H9 (cell line): ENCODE results near the gene KCNH2. TPM values are rescaled to one million over a fixed set of nuclear protein-coding genes. Genes with fewer than 3 reads are reported as not detected.
A peak's percentile ranks its signal among the peaks of the same experiment; 100 is the strongest.

Experiments used
- DNase-seq: peaks from one replicate; pipeline ENCODE4 v3.0.0-alpha.2; 2017
- H2AFZ ChIP-seq: one replicate; pipeline ENCODE4 v1.6.1; 2013; ENCODE audit warnings: mild to moderate bottlenecking, low read length, control low read depth, moderate library complexity
- H2AK5ac ChIP-seq: 2 replicates; pipeline ENCODE4 v1.6.1; 2013; ENCODE audit warnings: low read length, control low read depth, mixed read lengths; ENCODE audit not compliant: insufficient read length
- H2BK120ac ChIP-seq: one replicate; pipeline ENCODE4 v1.6.1; 2013; ENCODE audit warnings: low read depth, mild to moderate bottlenecking, low read length, control low read depth, inconsistent platforms; ENCODE audit not compliant: poor library complexity, severe bottlenecking
- H2BK12ac ChIP-seq: 2 replicates; pipeline ENCODE4 v1.6.1; 2013; ENCODE audit warnings: low read length, control low read depth, mixed read lengths, low read depth; ENCODE audit not compliant: insufficient read length
- H2BK15ac ChIP-seq: 2 replicates; pipeline ENCODE4 v1.6.1; 2013; ENCODE audit warnings: low read depth, low read length, control low read depth
- H2BK20ac ChIP-seq: one replicate; pipeline ENCODE4 v1.6.1; 2013; ENCODE audit warnings: low read depth, mild to moderate bottlenecking, low read length, control low read depth, inconsistent platforms; ENCODE audit not compliant: poor library complexity, severe bottlenecking
- H2BK5ac ChIP-seq: 2 replicates; pipeline ENCODE4 v1.6.1; 2013; ENCODE audit warnings: low read length, control low read depth, mixed read lengths; ENCODE audit not compliant: insufficient read length
- H3K14ac ChIP-seq: 2 replicates; pipeline ENCODE4 v1.6.1; 2013; ENCODE audit warnings: low read length, control low read depth; ENCODE audit not compliant: insufficient read depth
- H3K18ac ChIP-seq: 2 replicates; pipeline ENCODE4 v1.6.1; 2013; ENCODE audit warnings: low read depth, mild to moderate bottlenecking, mixed read lengths, low read length, control low read depth; ENCODE audit not compliant: insufficient read length
- H3K23ac ChIP-seq: 2 replicates; pipeline ENCODE4 v1.6.1; 2013; ENCODE audit warnings: low read length, control low read depth, mixed read lengths, low read depth; ENCODE audit not compliant: insufficient read length
- H3K23me2 ChIP-seq: 2 replicates; pipeline ENCODE4 v1.6.1; 2013; ENCODE audit warnings: low read depth, mild to moderate bottlenecking, mixed read lengths, low read length, control low read depth; ENCODE audit not compliant: insufficient read length, poor library complexity, severe bottlenecking
- H3K27ac ChIP-seq: 2 replicates; pipeline ENCODE4 v1.5.1; 2013; ENCODE audit warnings: low read length, control low read depth, mixed read lengths, low read depth; ENCODE audit not compliant: insufficient read length
- H3K27me3 ChIP-seq: 2 replicates; pipeline ENCODE4 v1.6.1; 2013; ENCODE audit warnings: low read length, control low read depth, inconsistent platforms; ENCODE audit not compliant: insufficient read depth
- H3K4ac ChIP-seq: 2 replicates; pipeline ENCODE4 v1.6.1; 2013; ENCODE audit warnings: low read depth, mild to moderate bottlenecking, control low read depth, inconsistent platforms, low read length, moderate library complexity
- H3K4me1 ChIP-seq: 2 replicates; pipeline ENCODE4 v1.6.1; 2013; ENCODE audit warnings: low read length, control low read depth, inconsistent platforms; ENCODE audit not compliant: insufficient read depth
- H3K4me2 ChIP-seq: 2 replicates; pipeline ENCODE4 v1.6.1; 2013; ENCODE audit warnings: low read length, control low read depth, mixed read lengths; ENCODE audit not compliant: insufficient read length, insufficient read depth
- H3K56ac ChIP-seq: 2 replicates; pipeline ENCODE4 v1.6.1; 2013; ENCODE audit warnings: low read depth, mild to moderate bottlenecking, mixed read lengths, low read length, control low read depth; ENCODE audit not compliant: insufficient read length
- H3K79me1 ChIP-seq: 2 replicates; pipeline ENCODE4 v1.6.1; 2013; ENCODE audit warnings: low read depth, mild to moderate bottlenecking, moderate library complexity, low read length, control low read depth, inconsistent platforms; ENCODE audit not compliant: insufficient read depth, poor library complexity, severe bottlenecking
- H3K79me2 ChIP-seq: 2 replicates; pipeline ENCODE4 v1.6.1; 2013; ENCODE audit warnings: low read length, control low read depth, inconsistent platforms; ENCODE audit not compliant: insufficient read depth
- H3K9ac ChIP-seq: 2 replicates; pipeline ENCODE4 v1.6.1; 2013; ENCODE audit warnings: low read length, control low read depth, mixed read lengths; ENCODE audit not compliant: insufficient read length; ENCODE audit errors: extremely low read depth
- H3K9me3 ChIP-seq: one replicate; pipeline ENCODE4 v1.6.1; 2013; ENCODE audit warnings: low read depth, low read length, inconsistent platforms; ENCODE audit not compliant: control insufficient read depth
- H3T11ph ChIP-seq: one replicate; pipeline ENCODE4 v1.6.1; 2013; ENCODE audit warnings: mild to moderate bottlenecking, low read length, control low read depth, inconsistent platforms
- H4K20me1 ChIP-seq: one replicate; pipeline ENCODE4 v1.6.1; 2013; ENCODE audit not compliant: control insufficient read depth, insufficient read length, insufficient read depth
- H4K5ac ChIP-seq: 2 replicates; pipeline ENCODE4 v1.6.1; 2013; ENCODE audit warnings: low read depth, mild to moderate bottlenecking, mixed read lengths, low read length, control low read depth; ENCODE audit not compliant: insufficient read length
- H4K8ac ChIP-seq: replicated peaks from 2 replicates; pipeline ENCODE4 v1.6.1; 2013; ENCODE audit warnings: low read length, control low read depth, mixed read lengths, low read depth; ENCODE audit not compliant: insufficient read length
- H4K91ac ChIP-seq: 2 replicates; pipeline ENCODE4 v1.6.1; 2013; ENCODE audit warnings: low read depth, mild to moderate bottlenecking, moderate library complexity, mixed read lengths, low read length, control low read depth; ENCODE audit not compliant: insufficient read length
- H3K27ac Mint-ChIP-seq, 3 experiments: 2 replicates in 2 of 3; 3 replicates in 1 of 3; pipeline ENCODE4 v1.8.0; 2020 to 2021; ENCODE audit warnings: mixed read lengths in 3 of 3, mild to moderate bottlenecking in 1 of 3, moderate library complexity in 1 of 3
- H3K27me3 Mint-ChIP-seq: 2 replicates; pipeline ENCODE4 v1.8.0; 2021; ENCODE audit warnings: low read depth, mild to moderate bottlenecking, moderate library complexity, mixed read lengths
- H3K36me3 Mint-ChIP-seq, 3 experiments: 2 replicates in 2 of 3; 3 replicates in 1 of 3; pipeline ENCODE4 v1.8.0; 2020 to 2021; ENCODE audit warnings: low read depth in 3 of 3, mixed read lengths in 3 of 3; ENCODE audit not compliant: insufficient read depth in 1 of 3
- H3K4me1 Mint-ChIP-seq, 2 experiments: 2 replicates each; pipeline ENCODE4 v1.8.0; 2020; ENCODE audit warnings: mixed read lengths in 2 of 2
- H3K4me3 Mint-ChIP-seq, 2 experiments: 2 replicates in 1 of 2; 3 replicates in 1 of 2; pipeline ENCODE4 v1.8.0; 2020 to 2021; ENCODE audit warnings: mild to moderate bottlenecking in 2 of 2, mixed read lengths in 2 of 2, moderate library complexity in 1 of 2
- H3K9me3 Mint-ChIP-seq, 2 experiments: 2 replicates in 1 of 2; 3 replicates in 1 of 2; pipeline ENCODE4 v1.8.0; 2020; ENCODE audit warnings: mild to moderate bottlenecking in 2 of 2, mixed read lengths in 2 of 2, moderate library complexity in 1 of 2
- CTCF ChIP-seq: fragments of 200-600 bp; sonication (generic); conservative IDR thresholded peaks from 3 replicates; pipeline ENCODE4 v1.8.0; 2021; ENCODE audit warnings: antibody characterized with exemption, mild to moderate bottlenecking
- WGBS: extraction: QIAGEN DNeasy Blood & Tissue Kit; methylation state at CpG from one replicate; pipeline ENCODE4 v1.1.7; 2013; ENCODE audit warnings: missing lambda C conversion rate, low lambda C conversion rate, mixed read lengths; ENCODE audit not compliant: insufficient read length; ENCODE audit errors: extremely low coverage; 5-methylcytosine and 5-hydroxymethylcytosine counted together
- total RNA-seq: library from RNA; stranded (reverse); gene quantifications from 2 replicates; pipeline ENCODE4 v1.2.1, GENCODE V29; 2021

The KCNH2 gene
- total RNA-seq, 1 experiment from 2014 or later, result 4.5 TPM

GRCh38 chr7:151020231-151020630, 42.1 kb upstream of the KCNH2 start:
- Histone ChIP-seq H2BK120ac (no peak overlapping the region), H4K20me1 (no peaks in the 10 kb centered on the region), H3K9ac (no peak overlapping the region), H2BK15ac (no peak overlapping the region), H3K4ac (no peak overlapping the region), H3K18ac (no peak overlapping the region), H4K8ac (no peak overlapping the region), H3K79me1 (no peaks in the 10 kb centered on the region), H3K27me3 (peaks cover 6% of the 10 kb centered on the region; the same call in 1 of the 2 replicates), H3K79me2 (no peaks in the 10 kb centered on the region), H3K4me1 (peaks cover 6% of the 10 kb centered on the region; the same call in 1 of the 2 replicates), H3K23ac (no peak overlapping the region), H2BK5ac (no peak overlapping the region), H3K14ac (no peak overlapping the region), H2AFZ (no peak overlapping the region), H4K5ac (no peak overlapping the region), H3K27ac (no peak overlapping the region), H3T11ph (no peak overlapping the region), H2BK12ac (no peak overlapping the region), H4K91ac (no peak overlapping the region), H3K23me2 (peaks cover 3% of the 10 kb centered on the region), H2BK20ac (no peak overlapping the region), H2AK5ac (no peak overlapping the region), H3K9me3 (no peaks in the 10 kb centered on the region), H3K56ac (no peak overlapping the region), H3K4me2 (no peak overlapping the region)
- peak overlapping the region in 1 of 2 experiments; percentile 49; a peak in 3 of 5 replicates for H3K4me3 Mint-ChIP-seq
- TF ChIP-seq CTCF, result no peak
- peaks cover 84% of the 10 kb centered on the region for H3K27me3 Mint-ChIP-seq
- H3K9me3 Mint-ChIP-seq, result peaks cover 0 to 9% of the 10 kb centered on the region in 2 experiments; a peak in 2 of 5 replicates
- H3K4me1 Mint-ChIP-seq, result peaks cover 20 to 44% of the 10 kb centered on the region in 2 experiments
- DNase-seq, result peak; percentile 75
- H3K36me3 Mint-ChIP-seq, result peaks cover 2 to 3% (median 3%) of the 10 kb centered on the region in 3 experiments; a peak in 6 of 7 replicates
- WGBS, result no CpG with 5 or more reads among the region's 7 CpGs
- peak overlapping the region in 1 of 3 experiments; percentile 72; a peak in 2 of 7 replicates for H3K27ac Mint-ChIP-seq
